HTR-8/SVneo (cell line): Measurements from ENCODE around the gene C7orf57.

Source experiments
- DNase-seq: peaks from one replicate; pipeline ENCODE4 v3.0.0; 2011; ENCODE audit warnings: low spot score, mixed read lengths; ENCODE audit not compliant: insufficient read length
- FAIRE-seq: peaks from 2 replicates; lab custom pipeline; 2011; peaks lifted over from hg19 to GRCh38; lab: Jason Lieb, UNC

The C7orf57 gene

DNA sequence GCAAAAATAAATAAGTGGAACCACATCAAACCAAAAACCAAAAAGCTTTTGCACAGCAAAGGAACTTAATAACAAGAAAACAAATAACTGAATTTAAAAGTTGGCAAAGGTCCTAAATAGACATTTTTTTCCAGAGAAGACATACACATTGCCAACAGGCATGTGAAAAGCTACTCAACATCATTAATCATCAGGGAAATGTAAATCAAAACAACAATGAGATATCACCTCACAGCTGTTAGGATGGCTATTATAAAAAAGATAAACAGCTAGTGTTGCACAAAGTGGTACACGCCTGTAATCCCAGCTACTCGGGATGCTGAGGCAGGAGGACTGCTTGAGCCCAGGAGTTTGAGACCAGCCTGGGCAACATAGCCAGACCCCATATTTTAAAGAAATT lies 4.2 kb upstream of the C7orf57 start:
- FAIRE-seq = no peak

DNA sequence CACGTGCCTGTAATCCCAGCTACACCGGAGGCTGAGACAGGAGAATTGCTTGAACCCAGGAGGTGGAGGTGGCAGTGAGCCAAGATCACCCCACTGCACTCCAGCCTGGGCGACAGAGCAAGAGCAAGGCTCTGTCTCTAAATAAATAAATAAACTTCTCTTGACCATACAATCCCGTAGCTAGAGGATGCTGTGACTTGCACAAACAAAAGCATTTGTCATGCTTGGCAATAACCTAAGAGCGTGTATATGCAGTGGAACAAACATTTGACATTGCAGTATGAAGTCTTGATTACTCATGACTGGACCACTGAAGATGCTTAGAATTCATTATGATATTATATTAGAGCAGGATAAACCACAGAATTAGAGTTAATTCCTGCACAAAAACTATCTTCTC lies 1.4 kb upstream of the C7orf57 start:
- DNase-seq = no peak
- FAIRE-seq = no peak

More for the DNA sequence above, 4.2 kb upstream of the C7orf57 start:
- no peak for DNase-seq

DNA sequence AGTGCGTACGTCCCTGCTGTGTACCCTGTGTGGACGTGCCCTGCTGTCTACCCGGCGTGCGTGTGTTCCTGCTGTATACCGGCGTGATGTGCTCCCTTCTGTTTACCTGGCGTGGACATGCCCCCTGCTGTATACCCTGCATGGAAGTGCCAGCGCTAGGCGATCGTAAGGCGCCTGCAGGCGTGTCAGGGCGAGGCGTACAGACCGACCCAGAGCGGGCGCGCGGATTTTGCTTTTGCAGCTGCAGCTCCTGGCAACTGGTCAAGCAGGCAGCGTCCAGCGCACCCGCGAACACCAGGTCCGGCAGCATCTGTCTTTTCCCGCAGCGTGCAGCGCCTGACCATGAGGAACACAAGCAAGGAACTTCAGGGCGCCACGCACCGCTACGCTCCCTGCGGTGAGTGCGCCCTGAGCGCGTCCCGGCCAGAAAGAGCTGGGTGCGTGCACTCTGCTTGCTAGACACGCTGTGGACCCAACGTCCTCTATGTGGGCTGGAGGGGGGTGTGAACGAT lies 680 bp downstream of the C7orf57 start:
- DNase-seq (no peak), FAIRE-seq (no peak)

DNA sequence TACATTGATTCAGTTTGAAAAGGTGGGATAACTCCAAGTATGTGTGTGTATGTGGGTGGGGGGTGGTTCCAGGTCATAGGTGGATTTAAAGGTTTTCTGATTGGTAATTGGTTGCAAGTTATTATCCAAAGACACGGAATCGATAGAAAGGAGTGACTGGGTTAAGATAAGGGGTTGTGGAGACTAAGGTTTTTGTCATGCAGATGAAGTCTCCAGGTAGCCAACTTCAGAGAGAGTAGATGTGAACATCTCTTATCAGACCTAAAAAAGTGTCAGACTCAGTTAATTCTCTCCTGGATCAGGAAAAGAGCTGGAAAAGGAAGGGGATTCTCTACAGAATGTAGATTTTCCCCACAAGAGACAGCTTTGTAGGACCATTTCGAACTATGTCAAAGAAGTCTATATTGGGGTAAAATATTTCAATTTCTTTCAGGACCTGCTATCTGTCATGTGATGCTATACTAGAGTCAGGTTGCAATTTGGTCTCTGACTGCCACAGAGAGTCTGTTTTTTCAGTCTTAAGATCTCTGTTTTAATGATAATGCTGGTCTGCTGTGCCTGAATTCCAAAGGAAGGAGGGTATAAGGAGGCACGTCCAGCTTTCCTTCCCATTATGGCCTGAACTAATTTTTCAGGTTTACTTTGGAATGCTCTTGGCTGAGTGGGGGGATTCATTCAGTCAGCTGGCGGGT lies 3.6 kb downstream of the C7orf57 start:
- FAIRE-seq (peak; percentile 36), DNase-seq (no peak)

DNA sequence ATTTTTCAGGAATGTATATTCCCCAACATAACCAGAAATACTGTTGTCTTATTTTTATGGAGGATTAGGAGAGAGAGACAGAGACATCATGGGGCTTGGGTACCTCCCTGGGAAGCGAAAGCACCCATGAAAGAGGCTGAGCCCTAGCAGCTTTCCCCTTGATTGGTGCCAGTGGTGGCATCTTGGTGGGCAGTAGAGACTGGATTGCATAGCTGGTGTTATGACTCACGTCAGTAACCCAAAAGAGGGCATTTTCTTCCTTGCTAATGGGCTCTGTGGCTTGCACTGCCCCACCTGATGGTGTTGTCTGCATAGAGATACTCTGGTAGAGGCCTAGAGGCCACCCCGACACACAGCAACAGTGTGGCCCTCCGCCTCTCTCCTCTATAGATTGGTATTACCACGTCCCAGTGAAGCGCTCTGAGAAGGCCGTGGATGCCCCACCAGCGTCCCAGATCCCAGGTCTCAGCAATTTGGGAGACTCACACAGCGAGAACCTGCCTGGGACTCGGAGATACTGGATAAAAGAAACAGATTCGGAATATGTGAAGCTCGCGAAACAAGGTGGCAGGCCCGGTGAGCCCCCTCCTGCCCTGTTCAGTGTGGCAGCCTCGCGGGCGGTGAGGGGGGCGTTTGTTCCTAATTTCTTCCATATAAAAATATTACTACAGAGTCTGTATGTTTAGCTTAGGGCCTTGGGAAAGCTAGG lies 5.8 kb downstream of the C7orf57 start:
- FAIRE-seq (no peak), DNase-seq (no peak)

DNA sequence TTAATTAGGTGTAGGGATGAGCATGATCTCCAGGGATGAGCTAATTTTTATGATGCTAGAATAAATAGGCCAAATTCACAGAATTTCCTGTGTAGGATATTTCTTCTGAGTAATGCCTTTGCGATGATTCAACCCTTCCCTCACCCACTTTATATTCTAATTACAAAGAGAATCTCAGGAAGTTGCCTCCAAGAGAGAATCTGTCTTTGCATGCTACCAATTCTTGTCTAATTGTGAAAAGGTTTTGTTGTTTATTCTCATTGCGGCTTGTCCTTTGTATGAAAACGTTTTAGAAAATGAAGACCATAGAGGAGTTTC lies 6.3 kb downstream of the C7orf57 start:
- DNase-seq = no peak

DNA sequence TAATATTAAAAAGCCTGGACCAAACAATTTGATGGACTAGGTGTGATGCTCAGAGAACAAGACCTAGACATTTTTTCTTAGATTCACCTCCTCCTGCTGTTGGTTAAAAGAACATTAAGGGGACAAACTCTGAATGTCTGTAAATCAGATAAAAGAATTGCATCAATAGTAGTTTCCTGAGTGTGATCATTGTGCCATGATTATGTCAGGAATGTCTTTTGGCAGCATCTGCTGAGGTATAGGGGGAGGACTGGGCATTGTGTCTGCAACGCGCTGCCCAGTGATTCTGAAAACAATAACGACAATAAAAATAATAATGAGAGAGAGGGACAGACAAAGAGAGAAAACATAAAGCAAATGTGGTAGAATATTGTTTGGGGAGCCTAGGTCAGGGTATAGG lies 6.9 kb downstream of the C7orf57 start:
- DNase-seq (peak; percentile 45), FAIRE-seq (no peak)

More for the DNA sequence above, 6.3 kb downstream of the C7orf57 start:
- no peak for FAIRE-seq

DNA sequence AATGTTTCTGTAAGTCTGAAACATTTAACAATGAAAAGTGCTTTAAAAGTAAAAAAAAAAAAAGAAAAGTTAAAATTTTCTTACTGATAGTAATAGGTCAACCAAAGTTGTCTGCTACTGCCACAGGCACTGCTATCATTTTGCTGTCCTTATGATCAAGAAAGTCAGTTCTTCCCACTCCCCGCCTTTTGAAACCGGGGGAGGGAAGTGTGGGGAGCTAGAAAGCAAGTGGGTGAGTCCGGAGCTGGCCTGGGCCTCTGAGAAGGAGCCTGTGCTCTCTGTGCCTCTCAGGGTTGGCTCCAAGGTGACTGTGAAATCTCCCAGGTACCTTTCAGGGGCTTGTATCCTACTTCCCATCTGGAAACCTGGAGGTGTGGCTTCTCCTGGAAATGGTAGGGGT lies 7.3 kb downstream of the C7orf57 start:
- DNase-seq = no peak
- no peak for FAIRE-seq

DNA sequence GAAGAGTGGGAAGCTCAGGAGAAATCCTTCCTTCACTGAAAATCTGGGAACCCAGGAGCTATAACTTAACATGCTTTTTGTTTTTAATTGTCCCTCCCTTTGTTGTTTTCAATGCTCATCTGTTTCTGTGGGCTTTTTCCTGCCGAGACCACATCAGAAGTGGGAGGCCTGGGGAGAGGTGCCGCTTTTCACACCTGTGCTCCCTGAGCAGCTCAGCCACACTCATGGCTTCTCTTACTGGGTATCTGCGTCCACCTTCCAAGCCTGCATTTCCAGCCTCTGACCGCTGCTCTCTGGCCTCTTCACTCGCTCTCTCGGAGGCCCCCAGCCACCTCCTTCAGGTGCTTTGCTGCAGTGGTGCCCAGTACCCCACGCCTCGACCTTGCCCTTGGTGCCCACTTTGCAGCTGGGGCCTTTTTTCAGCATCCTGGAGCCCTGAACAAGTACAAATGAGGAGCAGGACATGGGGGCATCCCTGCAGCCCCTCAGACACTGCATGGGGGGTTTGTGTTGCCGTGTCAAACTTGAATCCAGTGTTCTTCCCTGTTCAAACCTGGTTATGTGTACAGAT lies 9.9 kb downstream of the C7orf57 start:
- DNase-seq (no peak), FAIRE-seq (no peak)

DNA sequence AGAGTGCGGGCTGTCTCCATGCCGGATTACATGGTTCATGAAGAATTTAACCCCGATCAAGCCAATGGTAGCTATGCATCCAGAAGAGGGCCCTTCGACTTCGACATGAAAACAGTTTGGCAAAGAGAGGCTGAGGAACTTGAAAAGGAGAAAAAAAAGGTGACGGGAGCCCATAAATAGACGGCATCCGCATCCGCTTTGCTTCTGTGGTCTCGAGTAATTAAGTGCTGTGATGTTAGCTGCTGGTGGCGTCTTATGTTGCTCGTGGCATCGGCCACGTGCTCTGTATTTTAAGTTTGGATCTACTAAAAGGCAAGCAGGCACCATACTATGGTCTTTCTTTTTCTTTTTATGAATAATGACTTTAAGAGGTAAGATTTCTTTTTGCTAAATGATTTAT lies 11.1 kb downstream of the C7orf57 start:
- FAIRE-seq = no peak
- no peak for DNase-seq

DNA sequence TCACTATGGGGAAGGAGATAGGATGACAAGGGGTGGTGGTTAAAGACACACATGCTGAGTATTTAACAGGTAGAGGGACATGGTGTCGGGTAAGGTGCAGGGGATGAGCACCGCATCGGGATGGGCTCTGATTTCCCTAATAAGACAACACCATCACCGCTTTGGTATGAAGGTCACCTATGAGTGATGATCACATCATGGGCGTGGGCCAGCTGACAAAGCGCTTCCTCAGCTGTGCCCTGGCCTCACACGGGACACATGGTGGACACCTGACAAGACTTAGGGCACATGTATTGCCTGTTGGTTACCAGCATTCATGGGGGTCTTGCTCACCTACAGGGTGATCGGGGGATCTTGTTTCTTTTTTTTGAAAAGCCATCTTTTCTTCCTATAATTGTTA lies 12.8 kb downstream of the C7orf57 start:
- no peak for FAIRE-seq
- DNase-seq = no peak

DNA sequence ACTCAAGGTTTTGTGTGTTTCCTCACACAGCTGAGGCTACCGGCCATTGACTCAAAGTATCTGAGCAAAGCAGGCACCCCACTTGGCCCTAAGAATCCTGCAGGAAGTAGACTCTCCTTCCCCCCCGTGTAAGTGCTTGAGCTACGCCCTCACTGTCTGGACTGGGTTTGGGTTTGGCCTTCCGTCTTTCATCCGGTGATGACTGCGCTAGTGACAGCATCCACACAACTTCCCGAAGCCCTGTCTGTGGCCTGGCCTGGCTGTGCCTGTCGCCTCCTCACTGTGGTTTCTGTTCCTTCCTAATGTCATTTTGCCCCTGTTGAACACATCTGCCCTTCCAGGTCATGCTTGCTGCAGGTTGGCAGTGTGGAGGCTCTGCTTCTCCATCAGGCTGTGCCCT lies 14.5 kb downstream of the C7orf57 start:
- DNase-seq (no peak), FAIRE-seq (peak; percentile 49)

DNA sequence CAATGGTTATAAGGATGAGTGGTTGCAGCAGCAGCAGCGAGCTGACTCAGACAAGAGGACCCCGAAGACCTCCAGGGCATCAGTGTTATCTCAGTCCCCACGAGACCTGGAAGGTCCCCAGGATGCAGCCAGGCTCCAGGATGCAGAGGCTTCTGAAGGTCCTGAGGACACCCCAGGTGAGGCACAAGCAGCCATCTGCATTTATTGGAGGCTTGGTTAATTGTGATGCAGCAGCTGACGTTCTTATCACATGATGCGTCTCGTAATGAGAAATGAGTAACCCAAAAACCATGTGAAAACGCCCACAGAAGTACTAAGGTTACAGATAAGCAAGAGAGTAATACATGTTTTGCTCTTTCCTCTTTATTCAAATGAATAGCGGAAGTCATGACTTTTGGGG lies 17.4 kb downstream of the C7orf57 start:
- FAIRE-seq (no peak), DNase-seq (peak; percentile 49)

DNA sequence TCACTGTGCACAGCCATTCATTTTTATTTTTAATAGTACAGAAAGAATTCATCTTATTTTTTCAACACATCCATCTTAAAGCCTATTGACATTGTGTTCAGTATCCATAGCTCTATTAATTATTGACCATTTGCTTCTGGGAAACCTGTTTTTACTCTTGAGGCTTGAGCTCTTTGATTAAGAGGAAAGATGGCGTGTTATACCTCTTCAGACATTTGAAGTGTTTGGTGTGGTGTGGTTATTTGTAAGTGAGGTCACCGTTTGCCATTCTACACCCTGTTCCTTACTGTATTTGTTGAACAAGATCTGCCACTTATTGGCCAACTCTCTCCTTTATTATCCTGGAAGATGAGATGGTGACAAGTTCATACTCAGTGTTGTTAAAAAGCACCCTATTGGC lies 18.4 kb downstream of the C7orf57 start:
- DNase-seq (no peak), FAIRE-seq (no peak)

DNA sequence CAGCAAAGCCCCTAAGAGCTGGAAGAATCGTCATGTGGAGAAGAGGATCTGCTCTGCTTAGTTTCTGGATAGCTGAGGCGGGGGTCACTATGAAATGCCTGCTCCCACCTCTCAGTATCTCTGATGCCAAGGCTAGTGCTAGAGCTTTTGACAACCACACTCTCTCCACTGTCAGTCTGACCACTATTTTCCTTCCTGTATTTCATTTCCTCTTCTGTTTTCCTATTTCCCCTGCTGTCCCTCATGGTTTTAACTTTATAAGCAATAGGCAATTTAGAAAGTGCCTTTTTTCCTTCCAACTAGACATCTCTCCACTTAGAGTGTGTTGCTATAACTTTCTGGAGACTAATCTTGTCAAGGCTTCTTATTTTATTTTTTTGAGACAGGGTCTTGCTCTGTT lies 23.6 kb downstream of the C7orf57 start:
- DNase-seq = no peak
- FAIRE-seq = no peak

DNA sequence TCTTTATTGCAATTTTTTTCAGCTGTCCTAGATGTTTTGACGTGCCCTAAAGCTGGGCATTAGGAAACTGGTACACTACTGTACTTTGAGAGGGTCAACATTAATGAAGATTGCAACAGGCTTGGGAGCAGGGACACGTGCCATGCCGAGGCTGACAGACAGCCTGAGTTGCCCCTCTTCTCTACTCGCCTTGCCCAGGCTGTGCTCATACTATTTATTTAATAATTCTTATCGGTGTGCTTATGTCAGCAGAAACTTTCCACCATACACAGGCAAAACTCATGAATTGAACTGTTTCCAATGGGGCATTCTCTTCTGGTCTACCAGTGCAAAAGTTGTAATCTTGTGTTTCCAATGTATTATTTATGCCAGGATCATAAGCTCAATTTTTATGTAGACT lies 24.4 kb downstream of the C7orf57 start:
- no peak for DNase-seq
- FAIRE-seq = no peak

DNA sequence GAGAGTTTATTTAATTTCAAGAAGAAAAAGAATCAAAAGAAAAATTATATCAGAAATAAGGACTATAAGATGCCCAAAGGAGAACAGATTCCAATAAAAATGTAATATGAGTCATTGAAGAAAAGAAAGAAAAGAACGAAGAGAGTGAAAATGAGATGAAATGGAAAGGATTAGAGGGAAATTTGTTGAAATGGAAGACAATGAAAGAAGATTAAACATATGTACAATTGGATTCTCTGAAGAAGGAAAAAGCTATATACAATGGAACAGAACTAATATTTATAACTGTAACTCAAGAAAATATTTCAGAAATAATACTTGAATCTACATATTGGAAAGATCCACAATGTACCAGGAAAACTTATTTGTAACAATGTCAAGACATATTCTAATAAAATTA lies 28.6 kb downstream of the C7orf57 start:
- FAIRE-seq (no peak), DNase-seq (no peak)

DNA sequence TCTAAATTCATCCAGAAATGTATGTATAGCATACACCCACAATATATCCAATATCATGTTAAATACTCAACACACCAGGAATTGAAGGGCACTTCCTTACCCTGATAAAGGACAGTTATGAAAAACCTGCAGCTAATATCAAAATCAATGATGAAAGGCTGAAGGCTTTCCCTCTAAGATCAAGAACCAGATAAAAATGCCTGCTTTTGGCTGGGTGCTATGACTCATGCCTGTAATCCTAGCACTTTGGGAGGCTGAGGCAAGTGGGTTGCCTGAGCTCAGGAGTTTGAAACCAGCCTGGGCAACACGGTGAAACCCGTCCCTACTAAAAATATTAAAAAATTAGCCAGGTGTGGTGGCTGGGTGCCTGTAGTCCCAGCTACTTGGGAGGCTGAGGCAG lies 32.1 kb downstream of the C7orf57 start:
- DNase-seq (no peak), FAIRE-seq (no peak)

DNA sequence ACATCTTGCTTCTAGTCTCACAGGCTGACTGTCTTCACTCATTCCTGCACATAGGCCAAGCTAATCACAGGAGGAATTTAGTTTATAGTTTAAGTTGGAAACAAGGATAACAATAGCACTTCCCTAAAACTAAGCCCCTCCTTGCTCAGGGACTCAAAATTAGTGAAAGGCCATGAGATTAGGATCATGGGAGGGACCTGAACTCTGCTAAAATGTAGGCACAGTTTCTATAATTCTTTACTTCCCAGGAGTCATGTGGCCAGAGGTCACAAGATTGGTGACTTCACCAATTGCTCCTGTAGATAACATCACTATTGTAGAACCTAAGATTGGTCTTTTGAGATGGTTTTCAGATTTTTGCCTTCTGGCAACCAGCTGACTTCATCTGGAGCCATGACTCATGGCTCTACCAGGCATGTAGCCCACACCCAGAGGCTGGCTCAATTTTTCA lies 38.9 kb downstream of the C7orf57 start:
- DNase-seq (no peak), FAIRE-seq (no peak)

DNA sequence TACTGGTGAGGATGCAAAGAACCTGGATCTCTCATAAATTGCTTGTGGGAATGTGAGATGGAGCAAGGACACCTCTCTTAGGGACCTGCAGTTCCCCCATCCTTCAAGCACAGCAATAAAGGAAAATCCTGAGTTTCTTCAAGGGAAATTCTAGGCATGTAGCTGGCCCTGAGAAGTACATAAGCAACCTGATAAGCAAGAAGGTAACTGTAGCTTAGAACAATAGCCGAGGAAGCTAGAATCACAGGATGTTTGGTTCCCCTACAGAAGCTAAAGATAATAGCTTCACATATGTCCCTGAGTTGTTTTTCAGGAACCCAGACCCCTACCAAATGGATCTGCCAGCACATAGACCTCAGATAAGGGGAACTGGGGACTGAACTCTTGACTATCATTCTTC lies 42.1 kb downstream of the C7orf57 start:
- no peak for FAIRE-seq

DNA sequence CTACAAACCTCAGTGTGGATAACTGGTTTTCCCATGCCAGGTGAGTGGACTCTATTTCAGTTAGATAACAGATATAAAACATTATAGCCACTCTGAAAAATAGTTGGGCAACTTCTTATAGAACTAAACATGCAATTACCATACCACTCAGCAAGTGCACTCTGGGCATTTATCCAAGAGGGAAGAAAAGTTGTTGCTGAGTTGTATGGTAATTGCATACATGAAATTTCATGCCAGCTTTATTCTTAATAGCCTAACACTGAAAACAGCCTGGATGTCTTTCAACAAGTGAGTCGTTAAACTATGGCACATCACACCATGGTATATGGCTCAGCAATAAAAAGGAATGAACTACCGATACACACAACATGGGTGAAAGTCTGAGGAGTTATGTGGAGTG lies 43.1 kb downstream of the C7orf57 start:
- no peak for DNase-seq
- no peak for FAIRE-seq

More for the DNA sequence above, 42.1 kb downstream of the C7orf57 start:
- no peak for DNase-seq
